Liver (tissue), 9 donors: ENCODE measurements around the gene NYAP1. TPM values are rescaled to one million over a fixed set of nuclear protein-coding genes. Genes with fewer than 3 reads are reported as not detected.

Experiments used
- DNase-seq: peaks from one replicate; pipeline ENCODE4 v3.0.0-alpha.2; 2017; ENCODE audit warnings: low spot score
- H3K27ac ChIP-seq, 2 donors: one replicate each; pipeline ENCODE4 v1.7.0; 2013; ENCODE audit warnings: inconsistent platforms in 2 of 2, low read length in 2 of 2, control low read depth in 1 of 2, low read depth in 1 of 2, mild to moderate bottlenecking in 1 of 2
- H3K27me3 ChIP-seq, 4 donors: one replicate each; pipeline versions ENCODE4 v1.6.1 to v1.7.0; 2013; ENCODE audit warnings: low read length in 3 of 4, inconsistent platforms in 1 of 4, mild to moderate bottlenecking in 1 of 4, moderate library complexity in 1 of 4; ENCODE audit not compliant: control insufficient read depth in 4 of 4, insufficient read depth in 4 of 4
- H3K36me3 ChIP-seq, 4 donors: one replicate each; pipeline versions ENCODE4 v1.6.1 to v1.7.0; 2013; ENCODE audit warnings: low read length in 3 of 4, mild to moderate bottlenecking in 3 of 4, low read depth in 1 of 4, moderate library complexity in 1 of 4; ENCODE audit not compliant: control insufficient read depth in 4 of 4, insufficient read depth in 3 of 4
- H3K4me1 ChIP-seq, 4 donors: one replicate each; pipeline versions ENCODE4 v1.6.1 to v1.7.0; 2013; ENCODE audit warnings: low read length in 3 of 4, mild to moderate bottlenecking in 3 of 4, moderate library complexity in 1 of 4; ENCODE audit not compliant: control insufficient read depth in 4 of 4, insufficient read depth in 4 of 4
- H3K4me3 ChIP-seq, 3 donors: one replicate each; pipeline versions ENCODE4 v1.6.1 to v1.7.0; 2013; ENCODE audit warnings: low read length in 3 of 3, control low read depth in 1 of 3, low read depth in 1 of 3, mild to moderate bottlenecking in 1 of 3
- H3K9ac ChIP-seq, 2 donors: one replicate each; pipeline ENCODE4 v1.7.0; 2013; ENCODE audit warnings: low read length in 2 of 2, mild to moderate bottlenecking in 2 of 2, moderate library complexity in 2 of 2, control low read depth in 1 of 2, low read depth in 1 of 2
- H3K9me3 ChIP-seq, 4 donors: one replicate each; pipeline versions ENCODE4 v1.6.1 to v1.7.0; 2013; ENCODE audit warnings: low read length in 3 of 4; ENCODE audit not compliant: control insufficient read depth in 4 of 4
- EGR1 ChIP-seq, 2 donors: IDR thresholded peaks; 2 replicates each; pipeline ENCODE4 v1.6.1; 2016 to 2018; ENCODE audit warnings: antibody characterized with exemption in 2 of 2, low read depth in 2 of 2
- FOXA1 ChIP-seq: IDR thresholded peaks from 2 replicates; pipeline ENCODE4 v1.6.1; 2016; ENCODE audit warnings: antibody characterized with exemption
- FOXA2 ChIP-seq: IDR thresholded peaks from 2 replicates; pipeline ENCODE4 v1.6.1; 2016; ENCODE audit warnings: antibody characterized with exemption
- GABPA ChIP-seq, 2 donors: IDR thresholded peaks in 1 of 2; conservative IDR thresholded peaks in 1 of 2; 2 replicates each; pipeline ENCODE4 v1.6.1; 2016; ENCODE audit warnings: antibody characterized with exemption in 2 of 2, mild to moderate bottlenecking in 1 of 2, moderate library complexity in 1 of 2
- HNF4A ChIP-seq, 2 donors: conservative IDR thresholded peaks; 2 replicates each; pipeline ENCODE4 v1.6.1; 2016; ENCODE audit warnings: antibody characterized with exemption in 2 of 2, mild to moderate bottlenecking in 2 of 2
- NR2F2 ChIP-seq: IDR thresholded peaks from 2 replicates; pipeline ENCODE4 v1.6.1; 2016; ENCODE audit warnings: antibody characterized with exemption
- RAD21 ChIP-seq, 2 donors: IDR thresholded peaks; 2 replicates each; pipeline ENCODE4 v1.6.1; 2016; ENCODE audit warnings: antibody characterized with exemption in 2 of 2, mild to moderate bottlenecking in 2 of 2
- SP1 ChIP-seq: IDR thresholded peaks from 2 replicates; pipeline ENCODE4 v1.6.1; 2018; ENCODE audit warnings: antibody characterized with exemption, mild to moderate bottlenecking
- TAF1 ChIP-seq: conservative IDR thresholded peaks from 2 replicates; pipeline ENCODE4 v1.6.1; 2016; ENCODE audit warnings: antibody characterized with exemption, mild to moderate bottlenecking
- YY1 ChIP-seq: IDR thresholded peaks from 2 replicates; pipeline ENCODE4 v1.6.1; 2016; ENCODE audit warnings: antibody characterized with exemption, mild to moderate bottlenecking
- WGBS: extraction: QIAGEN DNeasy Blood & Tissue Kit; methylation state at CpG from one replicate; pipeline ENCODE4 v1.1.7; 2013; 5-methylcytosine and 5-hydroxymethylcytosine counted together
- polyA plus RNA-seq, 2 donors: library from polyadenylated mRNA; stranded (reverse) in 1 of 2; unstranded in 1 of 2; fragments of 200-250 nt in 1 of 2; fragments of >200 nt in 1 of 2; fragmentation: Nextera tagmentation in 1 of 2; extraction: Ambion mirVana in 1 of 2; gene quantifications; one replicate each; pipeline versions ENCODE4 v1.2.1 to v1.2.3, GENCODE V29; 2013 to 2015
- total RNA-seq, 2 donors: library from RNA; depleted of rRNA; stranded (reverse); fragments of >200 nt; gene quantifications; one replicate each; pipeline ENCODE4 v1.2.3, GENCODE V29; 2014
- TF ChIP-seq, protein P1 (sequence below): IDR thresholded peaks from 2 replicates; pipeline ENCODE4 v1.6.1; 2016; ENCODE audit warnings: antibody characterized with exemption
- TF ChIP-seq, protein P2 (sequence below): IDR thresholded peaks from 2 replicates; pipeline ENCODE4 v1.6.1; 2016; ENCODE audit warnings: antibody characterized with exemption
- donor health status: healthy.
- donor health status: healthy.
- donor health status: healthy.
- donor health status: healthy.
- donor health status: healthy.

The NYAP1 gene
- total RNA-seq, result under 1 TPM; 0.08 to 0.09 TPM
- under 1 TPM in 1 of 2 donors, not detected in 1; 0.29 TPM for polyA plus RNA-seq

DNA sequence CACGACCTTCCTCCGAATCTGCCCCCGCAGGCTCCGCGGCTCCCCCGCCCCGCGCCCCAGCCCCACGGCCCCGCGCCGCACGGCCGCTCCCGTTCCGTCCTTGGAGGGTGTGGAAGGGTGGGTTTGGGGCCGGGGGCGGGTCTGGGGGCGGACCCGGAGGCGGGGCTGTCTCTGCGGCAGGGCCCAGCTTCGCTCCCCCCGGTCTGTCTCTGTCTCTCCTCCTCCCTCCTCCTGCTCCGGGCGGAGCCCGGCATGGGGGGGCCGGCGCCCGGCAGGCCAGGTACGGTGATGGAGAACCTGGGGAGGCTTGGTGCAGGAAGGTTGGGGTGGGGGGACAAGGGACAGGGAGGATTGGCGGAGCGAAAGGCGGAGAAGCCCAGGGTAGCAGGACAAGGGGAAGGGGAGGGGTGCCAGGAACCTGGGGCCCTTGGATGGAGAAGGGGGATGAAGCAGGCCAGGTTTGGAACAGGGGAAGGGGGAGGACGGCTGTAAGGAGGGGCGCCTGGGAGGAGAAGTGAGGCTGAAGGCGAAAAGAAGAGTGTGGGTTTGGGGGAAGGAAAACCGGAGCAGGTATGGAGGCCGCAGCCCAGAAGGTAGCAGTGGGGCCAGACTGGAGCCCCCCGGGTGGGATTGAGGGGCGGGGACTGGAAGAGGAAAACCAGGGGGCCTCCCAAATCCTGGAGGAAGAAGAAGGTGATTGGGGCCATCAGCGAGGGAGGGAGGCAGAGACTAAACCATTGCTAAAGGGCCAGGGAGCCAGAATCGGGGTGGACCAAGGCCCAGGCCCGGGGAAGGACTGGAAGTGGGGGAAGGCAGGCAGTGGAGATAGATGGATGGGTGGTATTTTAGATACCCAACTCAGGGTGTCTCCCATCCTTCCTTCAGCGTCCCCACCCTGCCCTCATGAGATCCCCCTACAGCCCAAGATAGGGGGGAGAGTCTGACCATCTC is at the start of gene NYAP1:
TSS of gene NYAP1 (plus strand) at position 206 of the 951 bp plus-strand sequence. CDS start 1,385 bp downstream, outside the sequence.
- Histone ChIP-seq H3K9me3 (no peaks in the 10 kb centered on the region), H3K4me3 (peak within 1 kb of the TSS; percentile 37 to 61 (median 54)), H3K36me3 (no peaks in the 10 kb centered on the region), H3K9ac (no peak within 1 kb of the TSS), H3K27ac (no peak within 1 kb of the TSS), H3K4me1 (peaks cover 1 to 15% (median 7%) of the 10 kb centered on the region in 4 donors), H3K27me3 (no peaks in the 10 kb centered on the region)
- WGBS, result 33% methylated on average over 45 of the region's 45 CpGs
- TF ChIP-seq NR2F2 (no peak), GABPA (IDR thresholded peaks at IDR 0.05 in 1 of 2, conservative IDR thresholded peaks at IDR 0.05 in 1 of 2) (no peak), FOXA1 (no peak), EGR1 (IDR thresholded peaks at IDR 0.05; ENCODE audit: low read depth in 2 of 2) (no peak), HNF4A (conservative IDR thresholded peaks at IDR 0.05) (no peak), TAF1 (no peak), SP1 (no peak), RAD21 (IDR thresholded peaks at IDR 0.05) (no peak), FOXA2 (no peak)
- TF ChIP-seq, protein P1, sequence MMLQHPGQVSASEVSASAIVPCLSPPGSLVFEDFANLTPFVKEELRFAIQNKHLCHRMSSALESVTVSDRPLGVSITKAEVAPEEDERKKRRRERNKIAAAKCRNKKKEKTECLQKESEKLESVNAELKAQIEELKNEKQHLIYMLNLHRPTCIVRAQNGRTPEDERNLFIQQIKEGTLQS, result no peak
- peak; percentile 78 for DNase-seq

DNA sequence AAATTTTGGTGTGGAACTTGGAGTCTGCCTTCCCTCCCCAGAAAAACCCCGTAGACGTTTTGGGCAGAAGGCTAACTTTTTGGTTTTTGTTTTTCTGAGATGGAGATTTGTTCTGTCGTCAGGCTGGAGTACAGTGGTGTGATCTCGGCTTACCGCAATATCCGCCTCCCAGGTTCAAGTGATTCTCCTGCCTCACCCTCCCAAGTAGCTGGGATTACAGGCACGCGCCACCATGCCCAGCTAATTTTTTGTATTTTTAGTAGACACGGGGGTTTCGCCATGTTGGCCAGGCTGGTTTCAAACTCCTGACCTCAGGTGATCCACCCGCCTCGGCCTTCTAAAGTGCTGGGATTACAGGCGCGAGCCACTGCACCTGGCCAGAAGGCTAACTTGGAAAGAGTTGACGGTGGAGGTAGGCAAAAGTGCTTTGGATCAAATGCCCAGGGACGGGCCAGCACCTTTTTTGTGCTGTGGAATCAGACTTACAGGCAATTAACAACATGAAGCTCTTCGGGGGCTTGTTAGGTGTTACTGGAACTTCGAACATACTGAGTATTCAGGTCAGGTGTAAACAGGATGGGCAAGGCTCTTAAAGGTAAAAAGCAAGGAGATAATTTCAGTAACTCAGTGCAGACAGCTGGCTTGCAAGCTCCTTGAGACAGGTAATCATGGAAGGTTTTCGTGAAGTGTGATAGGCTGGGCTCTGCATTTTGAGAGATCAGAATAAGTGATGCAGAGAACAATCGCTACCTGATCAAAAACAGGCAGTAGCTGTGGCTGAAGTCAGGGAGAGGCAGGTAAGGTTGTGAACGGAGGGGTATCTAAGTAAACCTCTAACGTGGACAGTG is 49.2 kb upstream of the NYAP1 start:
- Histone ChIP-seq H3K4me3 (peak overlapping the region in 1 of 3 donors; percentile 88), H3K27me3 (no peaks in the 10 kb centered on the region), H3K9ac (no peak overlapping the region), H3K27ac (peak overlapping the region; percentile 90 to 99), H3K9me3 (no peaks in the 10 kb centered on the region), H3K36me3 (peaks cover 7 to 14% (median 8%) of the 10 kb centered on the region in 4 donors), H3K4me1 (peaks cover 10 to 39% (median 27%) of the 10 kb centered on the region in 4 donors)
- no peak for DNase-seq
- TF ChIP-seq GABPA (IDR thresholded peaks at IDR 0.05 in 1 of 2, conservative IDR thresholded peaks at IDR 0.05 in 1 of 2), result no peak
- TF ChIP-seq FOXA2, result no peak
- no peak for TF ChIP-seq YY1
- TF ChIP-seq, protein P2, sequence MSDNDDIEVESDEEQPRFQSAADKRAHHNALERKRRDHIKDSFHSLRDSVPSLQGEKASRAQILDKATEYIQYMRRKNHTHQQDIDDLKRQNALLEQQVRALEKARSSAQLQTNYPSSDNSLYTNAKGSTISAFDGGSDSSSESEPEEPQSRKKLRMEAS, result no peak
- TF ChIP-seq EGR1 (IDR thresholded peaks at IDR 0.05; ENCODE audit: low read depth in 2 of 2), result no peak
- WGBS, result 83% methylated on average over 22 of the region's 22 CpGs

- Histone ChIP-seq H3K9me3 (no peaks in the 10 kb centered on the region), H3K36me3 (peaks cover 7 to 14% (median 8%) of the 10 kb centered on the region in 4 donors), H3K4me3 (peak overlapping the region; percentile 77 to 88 (median 84)), H3K27ac (peak overlapping the region; percentile 90 to 99), H3K27me3 (no peaks in the 10 kb centered on the region), H3K4me1 (peaks cover 7 to 36% (median 26%) of the 10 kb centered on the region in 4 donors), H3K9ac (peak overlapping the region; percentile 68 to 71)
- TF ChIP-seq FOXA2, result no peak
- peak; percentile 10 for TF ChIP-seq YY1
- DNase-seq, result peak; percentile 59
- 1% methylated on average over 81 of the region's 81 CpGs for WGBS
Observed at GRCh38 chr7:100435401-100436304, 48.1 kb upstream of the NYAP1 start.
